Transverse colon (tissue), 3 donors: Measurements from ENCODE around the gene TUT7.

ENCODE experiments used
- POLR2A ChIP-seq: fragments of 450-650 bp; IDR thresholded peaks from one replicate; pipeline ENCODE4 v1.6.1; 2016; ENCODE audit warnings: antibody characterized with exemption, mild to moderate bottlenecking, moderate library complexity
- TF ChIP-seq, protein P1 (sequence below), 5 experiments: fragments of 200-600 bp in 3 of 5; fragments of 450-650 bp in 2 of 5; sonication (generic) in 3 of 5; IDR thresholded peaks; 1 replicate in 2 of 5; 2 replicates in 3 of 5; pipeline ENCODE4 v1.5.1; 2016 to 2017; ENCODE audit warnings: antibody characterized with exemption in 5 of 5, inconsistent platforms in 3 of 5, mild to moderate bottlenecking in 2 of 5, moderate library complexity in 1 of 5

DNA sequence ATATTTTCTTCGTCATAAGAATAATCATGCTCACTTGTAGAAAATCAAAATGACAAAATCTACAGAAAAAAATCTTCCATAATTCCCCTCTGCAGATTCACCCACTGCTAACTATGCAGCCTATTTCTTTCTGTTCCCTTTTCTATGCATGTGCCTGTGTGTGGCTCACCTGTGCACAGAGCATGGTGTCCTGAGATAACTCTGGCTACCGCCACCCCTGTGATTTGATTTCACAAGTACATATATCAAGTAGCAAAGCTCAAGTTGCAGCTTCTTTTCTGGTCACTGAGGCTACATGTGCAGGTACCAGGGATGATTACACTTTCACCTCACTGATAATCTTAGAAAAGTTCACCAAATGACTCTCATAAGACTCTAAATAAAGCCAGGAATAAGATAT, 53.5 kb downstream of the TUT7 start:
- TF ChIP-seq, protein P1, sequence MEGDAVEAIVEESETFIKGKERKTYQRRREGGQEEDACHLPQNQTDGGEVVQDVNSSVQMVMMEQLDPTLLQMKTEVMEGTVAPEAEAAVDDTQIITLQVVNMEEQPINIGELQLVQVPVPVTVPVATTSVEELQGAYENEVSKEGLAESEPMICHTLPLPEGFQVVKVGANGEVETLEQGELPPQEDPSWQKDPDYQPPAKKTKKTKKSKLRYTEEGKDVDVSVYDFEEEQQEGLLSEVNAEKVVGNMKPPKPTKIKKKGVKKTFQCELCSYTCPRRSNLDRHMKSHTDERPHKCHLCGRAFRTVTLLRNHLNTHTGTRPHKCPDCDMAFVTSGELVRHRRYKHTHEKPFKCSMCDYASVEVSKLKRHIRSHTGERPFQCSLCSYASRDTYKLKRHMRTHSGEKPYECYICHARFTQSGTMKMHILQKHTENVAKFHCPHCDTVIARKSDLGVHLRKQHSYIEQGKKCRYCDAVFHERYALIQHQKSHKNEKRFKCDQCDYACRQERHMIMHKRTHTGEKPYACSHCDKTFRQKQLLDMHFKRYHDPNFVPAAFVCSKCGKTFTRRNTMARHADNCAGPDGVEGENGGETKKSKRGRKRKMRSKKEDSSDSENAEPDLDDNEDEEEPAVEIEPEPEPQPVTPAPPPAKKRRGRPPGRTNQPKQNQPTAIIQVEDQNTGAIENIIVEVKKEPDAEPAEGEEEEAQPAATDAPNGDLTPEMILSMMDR (IDR thresholded peaks at IDR 0.05): no peak
- no peak for TF ChIP-seq POLR2A
